Ishikawa (cell line): ENCODE data around the gene FRMD4B.

Experiments
- CREB1 ChIP-seq: IDR thresholded peaks from 2 replicates; pipeline ENCODE4 v1.6.1; 2012; ENCODE audit warnings: low read depth
- EGR1 ChIP-seq: IDR thresholded peaks from 2 replicates; pipeline ENCODE4 v1.6.1; 2012
- FOXM1 ChIP-seq: IDR thresholded peaks from 2 replicates; pipeline ENCODE4 v1.6.1; 2012; ENCODE audit warnings: low read depth, borderline replicate concordance
- MAX ChIP-seq: IDR thresholded peaks from 2 replicates; pipeline ENCODE4 v1.6.1; 2012
- REST ChIP-seq: IDR thresholded peaks from 2 replicates; pipeline ENCODE4 v1.6.1; 2012; ENCODE audit warnings: low read depth, mild to moderate bottlenecking
- USF1 ChIP-seq: IDR thresholded peaks from 2 replicates; pipeline ENCODE4 v1.6.1; 2012
- YY1 ChIP-seq: IDR thresholded peaks from 2 replicates; pipeline ENCODE4 v1.6.1; 2012; ENCODE audit warnings: low read depth

GRCh38 chr3:69204315-69204957, 181.5 kb downstream of the FRMD4B start:
- TF ChIP-seq USF1: no peak
- TF ChIP-seq FOXM1: no peak
- TF ChIP-seq MAX: no peak
- no peak for TF ChIP-seq YY1
- TF ChIP-seq EGR1: no peak
- TF ChIP-seq REST: no peak
- no peak for TF ChIP-seq CREB1
